GM12864 (cell line): Measurements from ENCODE around the gene AFAP1.
"Not testable (repeated sequence)": the region's sequence is repeated elsewhere in the genome, so short reads cannot be mapped to it uniquely, and the experiment has no call there.

Experiments
- DNase-seq: peaks from one replicate; pipeline ENCODE4 v3.0.0-alpha.2; 2011; ENCODE audit warnings: low read depth
- H3K4me3 ChIP-seq: 2 replicates; pipeline ENCODE4 v1.5.1; 2011; ENCODE audit warnings: mild to moderate bottlenecking, low read depth, low read length, control low read depth
- CTCF ChIP-seq: IDR thresholded peaks from 2 replicates; pipeline ENCODE4 v1.5.1; 2011; ENCODE audit warnings: low read depth, mild to moderate bottlenecking, moderate library complexity, low read length, control low read depth, inconsistent platforms; ENCODE audit errors: missing control alignments

AFAP1 gene

GRCh38 chr4:7944599-7945220 lies 5.0 kb upstream of the AFAP1 start:
- H3K4me3 ChIP-seq: no peak overlapping the region
- no peak for TF ChIP-seq CTCF
- no peak for DNase-seq

GRCh38 chr4:7943688-7944087 lies 4.0 kb upstream of the AFAP1 start:
- H3K4me3 ChIP-seq, DNase-seq: not testable (repeated sequence)

- H3K4me3 ChIP-seq: no peak overlapping the region
- no peak for DNase-seq
- no peak for TF ChIP-seq CTCF
These were observed 3.5 kb upstream of the AFAP1 start for GRCh38 chr4:7943211-7943610.

- H3K4me3 ChIP-seq: no peak overlapping the region
- TF ChIP-seq CTCF: no peak
These were observed 2.4 kb upstream of the AFAP1 start for GRCh38 chr4:7941965-7942496.

GRCh38 chr4:7941111-7941964 lies 1.7 kb upstream of the AFAP1 start:
- H3K4me3 ChIP-seq: no peak overlapping the region
- DNase-seq: no peak
- TF ChIP-seq CTCF: no peak

More at GRCh38 chr4:7941965-7942496, 2.4 kb upstream of the AFAP1 start:
- DNase-seq: no peak

GRCh38 chr4:7938609-7939376 lies 868 bp downstream of the AFAP1 start:
- TF ChIP-seq CTCF: no peak
- H3K4me3 ChIP-seq: no peak overlapping the region; the same call in 1 of the 2 replicates
- DNase-seq: no peak

- no peak for DNase-seq
- H3K4me3 ChIP-seq: no peak overlapping the region
- TF ChIP-seq CTCF: no peak
These were observed 1.4 kb downstream of the AFAP1 start for GRCh38 chr4:7938266-7938608.
